Suprapubic skin (tissue), 4 donors: ENCODE measurements around the gene LEFTY2. TPM values are rescaled to one million over a fixed set of nuclear protein-coding genes. Genes with fewer than 3 reads are reported as not detected.

Experiments
- DNase-seq, 2 donors: peaks; one replicate each; pipeline ENCODE4 v3.0.0-alpha.2; 2019; ENCODE audit warnings: low spot score in 2 of 2
- H3K27ac ChIP-seq: fragments of 200-600 bp; sonication (generic); one replicate; pipeline ENCODE4 v1.5.1; 2019
- H3K27me3 ChIP-seq: fragments of 200-600 bp; sonication (generic); one replicate; pipeline ENCODE4 v1.5.1; 2019
- H3K36me3 ChIP-seq: fragments of 200-600 bp; sonication (generic); one replicate; pipeline ENCODE4 v1.5.1; 2019
- H3K4me1 ChIP-seq: fragments of 200-600 bp; sonication (generic); one replicate; pipeline ENCODE4 v1.5.1; 2019
- H3K4me3 ChIP-seq: fragments of 200-600 bp; sonication (generic); one replicate; pipeline ENCODE4 v1.5.1; 2019; ENCODE audit warnings: mild to moderate bottlenecking
- H3K9me3 ChIP-seq: fragments of 200-600 bp; sonication (generic); one replicate; pipeline ENCODE4 v1.5.1; 2019
- CTCF ChIP-seq, 2 donors: fragments of 200-600 bp in 1 of 2; fragments of 450-650 bp in 1 of 2; sonication (generic) in 1 of 2; IDR thresholded peaks; one replicate each; pipeline ENCODE4 v1.5.1; 2016 to 2019; ENCODE audit warnings: antibody characterized with exemption in 2 of 2, mild to moderate bottlenecking in 1 of 2, moderate library complexity in 1 of 2
- EP300 ChIP-seq: sonication (generic); formaldehyde crosslinking; IDR thresholded peaks from one replicate; pipeline ENCODE4 v1.6.1; 2017; ENCODE audit warnings: antibody characterized with exemption
- POLR2A ChIP-seq, 2 donors: fragments of 450-650 bp; IDR thresholded peaks; one replicate each; pipeline ENCODE4 v1.6.1; 2017; ENCODE audit warnings: antibody characterized with exemption in 2 of 2, mild to moderate bottlenecking in 2 of 2, moderate library complexity in 2 of 2
- POLR2AphosphoS5 ChIP-seq, 3 donors: sonication (generic); formaldehyde crosslinking; IDR thresholded peaks; one replicate each; pipeline ENCODE4 v1.6.1; 2017; ENCODE audit warnings: antibody characterized with exemption in 3 of 3
- WGBS: methylation state at CpG from one replicate; pipeline ENCODE4 v1.1.5; 2018; 5-methylcytosine and 5-hydroxymethylcytosine counted together
- total RNA-seq, 4 donors: library from RNA; depleted of rRNA; stranded (reverse); fragments of >200 nt; gene quantifications; one replicate each; pipeline ENCODE4 v1.1.0, GENCODE V29; 2016

LEFTY2 gene
- total RNA-seq, 4 donors from 2014 or later, result 0.26 TPM; not detected in 3

- 76% methylated on average over 5 of the region's 5 CpGs for WGBS
- Histone ChIP-seq H3K27ac (no peak overlapping the region), H3K4me3 (no peak overlapping the region), H3K27me3 (peaks cover 9% of the 10 kb centered on the region), H3K9me3 (no peaks in the 10 kb centered on the region), H3K36me3 (no peaks in the 10 kb centered on the region), H3K4me1 (peaks cover 4% of the 10 kb centered on the region)
- TF ChIP-seq CTCF (IDR thresholded peaks at IDR 0.05) (no peak), EP300 (no peak), POLR2A (IDR thresholded peaks at IDR 0.05) (no peak), POLR2AphosphoS5 (IDR thresholded peaks at IDR 0.05) (no peak)
- peak in 1 of 2 donors; percentile 11 for DNase-seq
Measured at GRCh38 chr1:225965231-225965630, 24.2 kb upstream of the LEFTY2 start.

- Histone ChIP-seq H3K36me3 (no peaks in the 10 kb centered on the region), H3K4me3 (no peak overlapping the region), H3K27me3 (peaks cover 9% of the 10 kb centered on the region), H3K27ac (no peak overlapping the region), H3K4me1 (peaks cover 4% of the 10 kb centered on the region), H3K9me3 (no peaks in the 10 kb centered on the region)
- peak in 1 of 2 donors; percentile 58 for DNase-seq
- WGBS, result 83% methylated on average over 14 of the region's 15 CpGs
- TF ChIP-seq EP300, result no peak
- no peak for TF ChIP-seq POLR2A (IDR thresholded peaks at IDR 0.05)
- TF ChIP-seq CTCF (IDR thresholded peaks at IDR 0.05), result no peak
- no peak for TF ChIP-seq POLR2AphosphoS5 (IDR thresholded peaks at IDR 0.05)
Measured at GRCh38 chr1:225963735-225964530, 22.9 kb upstream of the LEFTY2 start.

- peaks cover 4% of the 10 kb centered on the region for H3K4me1 ChIP-seq
- whole genome bisulfite sequencing, result 28% methylated on average over 21 of the region's 21 CpGs
- no peak overlapping the region for H3K4me3 ChIP-seq
- DNase-seq, result peak in 1 of 2 donors; percentile 76
- TF ChIP-seq POLR2A (IDR thresholded peaks at IDR 0.05) (no peak), CTCF (IDR thresholded peaks at IDR 0.05) (peak in 1 of 2 donors; percentile 21), POLR2AphosphoS5 (IDR thresholded peaks at IDR 0.05) (no peak)
- H3K36me3 ChIP-seq, result no peaks in the 10 kb centered on the region
- H3K27me3 ChIP-seq, result peaks cover 9% of the 10 kb centered on the region
- no peak overlapping the region for H3K27ac ChIP-seq
- H3K9me3 ChIP-seq, result no peaks in the 10 kb centered on the region
Measured at GRCh38 chr1:225962440-225962975, 21.5 kb upstream of the LEFTY2 start.

GRCh38 chr1:225961659-225962439 lies 20.8 kb upstream of the LEFTY2 start:
- peak in 1 of 2 donors; percentile 56 for DNase-seq
- Histone ChIP-seq H3K27me3 (peaks cover 9% of the 10 kb centered on the region), H3K36me3 (no peaks in the 10 kb centered on the region), H3K4me1 (peaks cover 4% of the 10 kb centered on the region), H3K27ac (no peak overlapping the region), H3K9me3 (no peaks in the 10 kb centered on the region), H3K4me3 (no peak overlapping the region)
- WGBS, result 66% methylated on average over 20 of the region's 20 CpGs
- no peak for TF ChIP-seq CTCF (IDR thresholded peaks at IDR 0.05)
- no peak for TF ChIP-seq EP300
- no peak for TF ChIP-seq POLR2A (IDR thresholded peaks at IDR 0.05)
- TF ChIP-seq POLR2AphosphoS5 (IDR thresholded peaks at IDR 0.05), result no peak

- Histone ChIP-seq H3K27ac (no peak overlapping the region), H3K36me3 (no peaks in the 10 kb centered on the region), H3K4me1 (peaks cover 4% of the 10 kb centered on the region), H3K9me3 (no peaks in the 10 kb centered on the region), H3K27me3 (peaks cover 9% of the 10 kb centered on the region), H3K4me3 (no peak overlapping the region)
- 77% methylated on average over 3 of the region's 3 CpGs for WGBS
- TF ChIP-seq EP300 (no peak), CTCF (IDR thresholded peaks at IDR 0.05) (no peak), POLR2A (IDR thresholded peaks at IDR 0.05) (no peak), POLR2AphosphoS5 (IDR thresholded peaks at IDR 0.05) (no peak)
- DNase-seq, result no peak
Measured at GRCh38 chr1:225958041-225958440, 17.0 kb upstream of the LEFTY2 start.
